ENCODE data around the gene RNF214. TPM values are rescaled to one million over a fixed set of nuclear protein-coding genes. Genes with fewer than 3 reads are reported as not detected.
"Not testable (repeated sequence)": the region's sequence is repeated elsewhere in the genome, so short reads cannot be mapped to it uniquely, and the experiment has no call there.

RNF214 gene
- total RNA-seq, 1 donor: 4.7 TPM

- no peaks in the 10 kb centered on the region for H3K9me3 ChIP-seq (ENCODE audit: low read depth, low read length)
- no peaks in the 10 kb centered on the region for H3K4me1 ChIP-seq (ENCODE audit: insufficient read depth, low read length)
- H3K27me3 ChIP-seq (ENCODE audit: insufficient read depth, low read length): no peaks in the 10 kb centered on the region
- H3K4me3 ChIP-seq (ENCODE audit: low read length): no peak overlapping the region
Measured at GRCh38 chr11:117203069-117203407, 29.4 kb upstream of the RNF214 start.

GRCh38 chr11:117204283-117205080 lies 28.0 kb upstream of the RNF214 start:
- Histone ChIP-seq H3K9me3 (ENCODE audit: low read depth, low read length) (no peaks in the 10 kb centered on the region), H3K4me3 (ENCODE audit: low read length) (no peak overlapping the region), H3K27me3 (ENCODE audit: insufficient read depth, low read length) (no peaks in the 10 kb centered on the region), H3K4me1 (ENCODE audit: insufficient read depth, low read length) (no peaks in the 10 kb centered on the region)

DNA sequence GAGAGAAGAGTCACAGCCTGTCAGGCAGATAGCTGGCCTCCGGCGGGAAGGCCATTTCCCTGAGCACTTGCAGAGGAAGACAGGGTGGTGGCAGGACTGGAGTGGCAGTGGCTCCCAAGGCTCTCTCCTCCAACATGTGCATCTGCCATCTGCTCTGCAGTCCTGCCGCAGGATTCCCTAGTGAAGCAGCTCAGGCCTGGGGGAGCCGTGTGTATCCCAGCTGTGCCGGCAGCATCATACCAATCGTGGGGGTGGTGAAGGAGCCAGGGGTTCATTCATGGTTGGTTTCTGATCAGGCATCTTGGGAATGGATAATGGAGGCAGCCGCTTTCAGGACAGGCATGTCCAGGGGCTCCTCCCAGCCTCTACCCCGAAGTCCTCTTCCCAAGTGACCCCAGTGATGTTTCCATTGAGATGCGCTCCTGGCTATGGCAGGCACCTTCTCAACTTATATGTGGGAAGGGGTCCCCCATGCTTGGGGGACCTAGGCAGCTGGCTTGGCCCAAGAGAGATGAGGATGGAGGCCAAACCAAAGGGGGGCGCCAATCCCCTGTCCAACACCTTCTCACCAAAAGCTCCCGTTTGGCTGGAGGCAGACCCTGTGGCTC lies 27.2 kb upstream of the RNF214 start:
- Histone ChIP-seq H3K27me3 (ENCODE audit: insufficient read depth, low read length) (no peaks in the 10 kb centered on the region), H3K4me1 (ENCODE audit: insufficient read depth, low read length) (no peaks in the 10 kb centered on the region), H3K4me3 (ENCODE audit: low read length) (no peak overlapping the region), H3K9me3 (ENCODE audit: low read depth, low read length) (no peaks in the 10 kb centered on the region)

- not testable (repeated sequence) for H3K4me1 ChIP-seq (ENCODE audit: insufficient read depth, low read length); H3K4me3 ChIP-seq (ENCODE audit: low read length); H3K27me3 ChIP-seq (ENCODE audit: insufficient read depth, low read length); H3K9me3 ChIP-seq (ENCODE audit: low read depth, low read length)
Measured at GRCh38 chr11:117206111-117206510, 26.4 kb upstream of the RNF214 start.

DNA sequence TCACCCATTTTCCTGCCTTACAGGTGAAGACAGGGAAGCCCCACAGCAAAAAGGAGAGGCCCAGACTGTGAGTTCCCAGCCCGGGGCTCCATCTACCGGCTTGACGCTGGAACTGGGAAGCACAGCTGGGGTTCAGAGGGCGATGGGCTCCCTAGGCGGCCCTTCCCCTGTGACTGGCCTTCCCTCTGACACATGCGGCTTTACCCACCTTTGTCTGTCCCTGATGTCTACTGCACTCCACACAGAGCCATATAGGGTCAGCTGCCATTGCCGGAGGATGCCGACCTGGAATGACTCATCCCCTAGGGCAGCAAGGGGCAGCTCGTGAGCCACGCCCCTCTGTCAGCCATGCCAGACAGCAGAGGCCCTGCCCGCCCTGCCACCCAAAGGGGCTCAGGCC lies 25.6 kb upstream of the RNF214 start:
- not testable (repeated sequence) for H3K9me3 ChIP-seq (ENCODE audit: low read depth, low read length); H3K4me1 ChIP-seq (ENCODE audit: insufficient read depth, low read length)

DNA sequence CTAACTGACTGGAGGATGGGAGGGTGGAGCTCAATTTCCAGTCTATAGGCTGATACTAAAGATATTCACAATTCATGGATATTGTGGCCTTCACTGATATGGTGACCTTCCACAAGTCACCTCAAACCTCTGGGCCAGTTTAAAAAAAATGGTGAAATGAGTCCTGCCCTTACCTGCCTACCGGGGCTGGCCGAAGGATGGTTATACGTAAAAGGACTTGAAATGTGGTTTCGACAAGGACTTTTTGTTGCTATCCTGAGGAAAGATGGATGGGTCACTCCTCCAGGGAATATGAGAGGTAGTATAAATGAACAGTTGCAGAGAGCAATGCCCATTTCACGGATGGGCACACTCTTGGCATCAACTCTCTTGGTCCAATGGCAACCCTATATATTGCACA lies 25.0 kb upstream of the RNF214 start:
- H3K4me1 ChIP-seq (ENCODE audit: insufficient read depth, low read length); H3K4me3 ChIP-seq (ENCODE audit: low read length); H3K9me3 ChIP-seq (ENCODE audit: low read depth, low read length); H3K27me3 ChIP-seq (ENCODE audit: insufficient read depth, low read length): not testable (repeated sequence)

More for the DNA sequence above, 25.6 kb upstream of the RNF214 start:
- H3K4me3 ChIP-seq (ENCODE audit: low read length); H3K27me3 ChIP-seq (ENCODE audit: insufficient read depth, low read length): not testable (repeated sequence)

DNA sequence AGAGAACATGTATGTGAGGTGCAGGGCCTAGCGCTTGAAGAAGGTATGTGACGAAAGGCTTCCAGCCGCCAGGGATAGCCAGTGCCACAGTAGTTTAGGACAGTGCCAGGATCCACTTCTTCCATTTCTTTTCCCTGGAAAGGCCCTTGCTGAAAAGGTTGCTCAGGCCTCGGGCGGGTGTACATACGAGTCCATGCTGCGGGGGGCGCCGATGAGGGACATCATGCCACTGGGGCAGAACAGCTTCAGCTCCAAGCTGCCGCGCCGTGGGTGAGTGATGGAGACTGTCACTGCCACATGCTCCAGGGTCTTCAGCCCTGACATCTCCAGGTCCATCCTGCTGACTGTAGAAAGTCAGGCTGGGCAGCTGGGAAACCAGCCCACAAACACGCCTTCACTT lies 23.8 kb upstream of the RNF214 start:
- not testable (repeated sequence) for H3K4me3 ChIP-seq (ENCODE audit: low read length); H3K27me3 ChIP-seq (ENCODE audit: insufficient read depth, low read length); H3K4me1 ChIP-seq (ENCODE audit: insufficient read depth, low read length); H3K9me3 ChIP-seq (ENCODE audit: low read depth, low read length)

DNA sequence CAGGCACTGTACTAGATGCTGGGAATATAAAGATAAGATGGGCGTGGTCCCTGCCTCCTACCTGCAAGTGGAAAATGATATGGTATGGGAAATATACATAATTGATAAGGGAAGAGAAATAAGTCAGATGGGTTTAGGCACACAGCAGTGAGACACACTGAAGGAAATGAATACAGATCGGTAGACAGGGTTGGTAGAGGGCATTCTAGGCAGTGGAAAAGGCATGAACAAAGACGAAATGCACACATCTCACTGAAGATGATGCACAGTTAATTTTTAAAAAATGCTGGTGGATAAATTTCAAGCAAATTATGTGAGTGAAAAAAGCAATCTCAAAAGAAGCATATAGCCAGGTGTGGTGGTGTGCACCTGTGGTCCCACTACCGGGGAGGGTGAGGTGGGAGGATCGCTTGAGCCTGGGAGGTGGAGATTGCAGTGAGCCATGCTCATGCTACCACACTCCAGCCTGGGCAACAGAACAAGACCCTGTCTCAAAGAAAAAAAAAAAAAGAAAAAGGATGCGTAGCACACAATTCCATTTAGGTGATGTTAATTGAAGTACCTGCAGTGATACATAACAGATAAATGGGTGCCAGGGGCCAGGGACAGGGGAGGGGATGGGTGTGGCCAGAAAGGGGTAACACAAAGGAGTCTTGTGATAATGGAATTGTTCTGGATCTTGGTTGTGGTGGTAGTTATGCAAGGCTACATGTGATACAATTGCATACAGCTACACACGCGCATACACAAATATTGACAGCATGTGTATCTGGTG lies 22.9 kb upstream of the RNF214 start:
- not testable (repeated sequence) for H3K9me3 ChIP-seq (ENCODE audit: low read depth, low read length); H3K27me3 ChIP-seq (ENCODE audit: insufficient read depth, low read length); H3K4me3 ChIP-seq (ENCODE audit: low read length); H3K4me1 ChIP-seq (ENCODE audit: insufficient read depth, low read length)

GRCh38 chr11:117210620-117211019 lies 21.9 kb upstream of the RNF214 start:
- Histone ChIP-seq H3K9me3 (ENCODE audit: low read depth, low read length) (no peaks in the 10 kb centered on the region), H3K4me1 (ENCODE audit: insufficient read depth, low read length) (no peaks in the 10 kb centered on the region), H3K27me3 (ENCODE audit: insufficient read depth, low read length) (no peaks in the 10 kb centered on the region), H3K4me3 (ENCODE audit: low read length) (no peak overlapping the region)

DNA sequence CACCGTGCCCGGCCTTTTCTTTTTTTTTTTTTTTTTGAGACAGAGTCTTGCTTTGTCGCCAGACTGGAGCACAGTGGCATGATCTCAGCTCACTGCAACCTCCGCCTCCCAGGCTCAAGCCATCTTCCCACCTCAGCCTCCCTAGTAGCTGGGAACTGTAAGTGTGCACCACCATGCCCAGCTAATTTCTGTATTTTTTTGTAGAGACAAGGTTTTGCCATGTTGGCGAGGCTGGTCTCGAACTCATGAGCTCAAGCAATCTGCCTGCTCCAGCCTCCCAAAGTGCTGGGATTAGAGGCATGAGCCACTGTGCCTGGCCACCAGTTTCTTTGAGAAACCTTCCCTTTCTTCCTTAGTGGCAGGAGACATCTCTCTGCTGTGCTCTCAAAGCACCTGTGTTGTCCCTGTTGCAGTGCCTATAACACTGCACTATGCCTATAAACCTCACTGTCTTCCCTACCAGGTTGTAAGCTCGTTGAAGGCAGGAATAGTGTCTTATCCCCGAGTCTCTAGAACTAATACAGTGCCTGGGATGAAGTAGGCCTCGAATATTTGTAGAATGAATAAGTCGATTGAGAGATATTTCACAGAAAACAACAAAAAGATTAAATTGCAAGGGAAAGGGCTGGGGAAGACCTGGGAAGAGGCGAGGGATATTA lies 19.6 kb upstream of the RNF214 start:
- no peaks in the 10 kb centered on the region for H3K27me3 ChIP-seq (ENCODE audit: insufficient read depth, low read length)

DNA sequence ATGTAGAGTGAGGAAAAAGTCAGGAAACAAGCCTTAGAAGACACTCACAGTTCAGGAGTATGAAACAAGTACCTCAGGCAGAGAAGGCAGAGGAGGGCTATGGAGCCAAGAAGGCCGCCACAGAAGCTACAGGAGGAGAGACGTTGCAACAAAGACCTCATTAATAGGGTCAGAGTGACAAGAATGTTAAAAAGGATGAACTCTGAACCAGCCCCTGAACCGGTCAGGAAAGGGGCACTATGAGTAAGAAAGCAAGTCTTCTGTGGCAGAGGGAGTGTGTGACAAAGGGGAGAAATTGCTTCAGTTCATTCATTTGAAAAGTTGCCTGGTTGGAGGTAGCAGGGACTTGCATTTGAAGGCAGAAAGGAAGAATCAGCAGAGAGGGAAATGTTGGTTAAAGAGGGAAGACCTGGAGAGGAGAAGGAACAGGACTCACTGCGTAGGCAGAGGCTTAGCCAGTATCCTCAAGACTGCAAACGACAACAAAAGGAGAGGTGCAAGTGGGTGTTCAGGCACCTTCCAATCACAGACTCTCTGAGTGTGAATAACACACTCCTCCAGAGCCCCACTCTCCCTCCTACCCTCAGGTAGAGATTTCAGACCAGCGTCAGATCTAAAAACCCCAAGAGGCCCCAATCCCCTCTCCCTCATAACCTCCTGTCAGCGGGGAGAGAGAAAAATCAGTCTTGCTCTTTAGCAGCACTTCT lies 17.9 kb upstream of the RNF214 start:
- peaks cover 1% of the 10 kb centered on the region for H3K4me1 ChIP-seq (ENCODE audit: insufficient read depth, low read length)
- no peaks in the 10 kb centered on the region for H3K27me3 ChIP-seq (ENCODE audit: insufficient read depth, low read length)
- H3K9me3 ChIP-seq (ENCODE audit: low read depth, low read length): no peaks in the 10 kb centered on the region
- H3K4me3 ChIP-seq (ENCODE audit: low read length): no peak overlapping the region

More for the DNA sequence above, 19.6 kb upstream of the RNF214 start:
- no peaks in the 10 kb centered on the region for H3K4me1 ChIP-seq (ENCODE audit: insufficient read depth, low read length)
- H3K4me3 ChIP-seq (ENCODE audit: low read length): no peak overlapping the region
- no peaks in the 10 kb centered on the region for H3K9me3 ChIP-seq (ENCODE audit: low read depth, low read length)

DNA sequence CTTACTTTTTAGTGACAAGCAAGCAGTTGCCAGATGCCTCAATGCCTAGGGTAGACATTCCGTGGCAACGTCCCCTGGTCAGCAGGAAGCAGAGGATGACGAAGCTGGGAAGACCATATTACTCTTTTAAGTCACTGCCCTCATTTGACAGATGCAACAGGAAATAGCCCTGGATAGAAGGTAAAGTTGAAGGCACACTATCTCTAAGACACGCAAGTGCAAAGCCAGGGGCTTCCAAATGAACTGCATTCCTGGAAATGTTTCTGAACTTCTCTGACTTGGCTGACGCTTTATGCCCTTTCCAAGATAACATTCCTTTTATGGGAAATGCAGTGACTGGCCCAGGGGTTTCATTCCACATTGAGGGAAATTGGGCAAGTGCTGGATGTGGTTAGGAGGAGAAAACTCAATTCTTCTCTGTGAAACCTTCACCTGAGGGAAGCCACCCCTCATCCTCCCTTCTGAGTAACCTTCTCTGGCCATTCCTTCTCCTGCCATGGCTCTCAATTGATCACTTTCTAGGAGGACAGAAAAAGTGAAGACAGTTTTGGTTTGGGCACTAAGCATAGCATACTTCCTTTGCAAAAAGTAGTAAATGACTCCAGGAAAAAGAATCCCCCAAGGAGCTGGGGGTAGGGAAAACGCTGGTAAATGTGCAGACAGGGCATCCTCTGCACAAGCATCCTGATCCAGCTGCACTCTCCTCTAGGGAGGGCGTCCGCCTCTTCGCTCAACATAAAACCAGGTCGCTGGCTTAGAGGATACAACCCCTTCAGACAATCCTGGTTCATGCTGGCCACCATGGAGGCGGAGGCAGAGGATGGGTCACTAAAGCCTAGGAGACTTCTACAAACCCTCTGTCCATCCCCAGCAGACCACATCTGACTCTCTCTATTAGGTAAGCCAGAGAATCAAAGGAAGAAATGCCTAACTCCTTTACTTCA lies 15.1 kb upstream of the RNF214 start:
- peaks cover 5% of the 10 kb centered on the region for H3K4me1 ChIP-seq (ENCODE audit: insufficient read depth, low read length)
- H3K4me3 ChIP-seq (ENCODE audit: low read length): no peak overlapping the region
- no peaks in the 10 kb centered on the region for H3K9me3 ChIP-seq (ENCODE audit: low read depth, low read length)
- H3K27me3 ChIP-seq (ENCODE audit: insufficient read depth, low read length): no peaks in the 10 kb centered on the region

DNA sequence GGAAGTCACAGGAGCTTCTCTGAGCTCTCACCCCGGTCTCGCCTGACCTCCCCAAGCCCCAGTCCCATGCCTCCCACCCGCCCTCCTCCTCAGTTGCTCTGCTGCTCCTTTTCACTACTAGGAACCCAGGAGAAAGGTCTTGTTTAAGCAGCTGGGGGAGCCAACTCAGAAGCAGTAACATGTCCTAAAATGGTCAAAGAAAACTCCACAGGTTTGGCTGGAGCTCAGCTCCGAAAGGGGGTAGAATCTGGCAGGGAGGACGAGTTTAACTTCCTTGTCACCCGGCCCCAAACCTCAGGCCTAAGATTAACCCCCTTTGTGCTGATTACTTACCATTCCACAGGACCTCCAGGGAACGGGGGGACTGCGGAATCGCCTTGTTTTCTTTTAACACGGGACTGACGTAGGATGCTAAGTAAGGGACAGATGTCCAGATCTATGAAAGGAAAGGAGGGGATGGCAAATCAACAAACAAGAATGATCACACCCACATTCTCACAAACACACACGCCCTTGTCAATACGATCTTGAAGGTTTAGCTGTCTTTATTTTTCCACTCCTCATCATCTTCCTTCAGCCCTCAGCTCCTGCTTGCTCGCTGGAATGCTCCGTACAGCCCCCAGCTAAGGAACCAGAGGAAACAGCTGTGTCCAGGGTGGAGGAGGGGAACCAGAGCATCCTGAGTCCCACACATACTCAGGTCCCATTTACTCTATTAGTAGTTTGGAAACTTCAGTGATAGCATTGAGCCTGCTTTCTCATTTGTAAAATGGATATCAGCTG lies 14.1 kb upstream of the RNF214 start:
- Histone ChIP-seq H3K27me3 (ENCODE audit: insufficient read depth, low read length) (no peaks in the 10 kb centered on the region), H3K9me3 (ENCODE audit: low read depth, low read length) (no peaks in the 10 kb centered on the region), H3K4me1 (ENCODE audit: insufficient read depth, low read length) (peaks cover 5% of the 10 kb centered on the region), H3K4me3 (ENCODE audit: low read length) (no peak overlapping the region)

All from mononuclear cell (primary cell).